ENCODE measurements around the gene GLIS2.

Gene GLIS2

GRCh38 chr16:4372578-4373355, 56.9 kb downstream of the GLIS2 start:
- Histone ChIP-seq H3K36me3 (replicated peaks; ENCODE audit: low read depth, low read length) (no peaks in the 10 kb centered on the region), H2AFZ (ENCODE audit: low read depth, low read length) (no peak overlapping the region), H3K27ac (ENCODE audit: low read length) (no peak overlapping the region), H3K9ac (ENCODE audit: low read length) (no peak overlapping the region), H3K79me2 (ENCODE audit: low read length) (no peaks in the 10 kb centered on the region), H3K4me3 (ENCODE audit: low read length) (no peak overlapping the region; the same call in 1 of the 2 replicates), H3K9me3 (ENCODE audit: insufficient read depth, low read length) (no peaks in the 10 kb centered on the region), H3K4me2 (ENCODE audit: low read length) (no peak overlapping the region), H4K20me1 (ENCODE audit: insufficient read depth, low read length) (peaks cover 7% of the 10 kb centered on the region; the same call in 1 of the 2 replicates), H3K27me3 (ENCODE audit: low read depth, low read length) (no peaks in the 10 kb centered on the region), H3K4me1 (ENCODE audit: low read length) (no peaks in the 10 kb centered on the region)
- no peak for TF ChIP-seq EZH2phosphoT487 (IDR thresholded peaks at IDR 0.05; ENCODE audit: low read depth)
- no peak for TF ChIP-seq CTCF (IDR thresholded peaks at IDR 0.05; ENCODE audit: low read depth, low read length)

GRCh38 chr16:4373356-4373908, 57.6 kb downstream of the GLIS2 start:
- TF ChIP-seq EZH2phosphoT487 (IDR thresholded peaks at IDR 0.05; ENCODE audit: low read depth) (no peak), CTCF (IDR thresholded peaks at IDR 0.05; ENCODE audit: low read depth, low read length) (no peak)
- no peaks in the 10 kb centered on the region for H3K4me1 ChIP-seq (ENCODE audit: low read length)
- H3K4me2 ChIP-seq (ENCODE audit: low read length), result no peak overlapping the region
- H3K27me3 ChIP-seq (ENCODE audit: low read depth, low read length), result no peaks in the 10 kb centered on the region
- no peaks in the 10 kb centered on the region for H3K79me2 ChIP-seq (ENCODE audit: low read length)
- H3K27ac ChIP-seq (ENCODE audit: low read length), result no peak overlapping the region
- no peak overlapping the region for H2AFZ ChIP-seq (ENCODE audit: low read depth, low read length)
- peaks cover 7% of the 10 kb centered on the region; the same call in 1 of the 2 replicates for H4K20me1 ChIP-seq (ENCODE audit: insufficient read depth, low read length)
- no peaks in the 10 kb centered on the region for H3K36me3 ChIP-seq (replicated peaks; ENCODE audit: low read depth, low read length)
- H3K9me3 ChIP-seq (ENCODE audit: insufficient read depth, low read length), result no peaks in the 10 kb centered on the region
- H3K4me3 ChIP-seq (ENCODE audit: low read length), result no peak overlapping the region
- no peak overlapping the region for H3K9ac ChIP-seq (ENCODE audit: low read length)

GRCh38 chr16:4373909-4374742, 58.3 kb downstream of the GLIS2 start:
- no peak overlapping the region for H2AFZ ChIP-seq (ENCODE audit: low read depth, low read length)
- H3K27me3 ChIP-seq (ENCODE audit: low read depth, low read length), result no peaks in the 10 kb centered on the region
- H4K20me1 ChIP-seq (ENCODE audit: insufficient read depth, low read length), result peaks cover 7% of the 10 kb centered on the region; the same call in 1 of the 2 replicates
- H3K9me3 ChIP-seq (ENCODE audit: insufficient read depth, low read length), result no peaks in the 10 kb centered on the region
- no peak for TF ChIP-seq EZH2phosphoT487 (IDR thresholded peaks at IDR 0.05; ENCODE audit: low read depth)
- no peak for TF ChIP-seq CTCF (IDR thresholded peaks at IDR 0.05; ENCODE audit: low read depth, low read length)
- no peak overlapping the region for H3K9ac ChIP-seq (ENCODE audit: low read length)
- H3K4me1 ChIP-seq (ENCODE audit: low read length), result no peaks in the 10 kb centered on the region
- H3K36me3 ChIP-seq (replicated peaks; ENCODE audit: low read depth, low read length), result no peaks in the 10 kb centered on the region
- no peaks in the 10 kb centered on the region for H3K79me2 ChIP-seq (ENCODE audit: low read length)
- no peak overlapping the region for H3K4me3 ChIP-seq (ENCODE audit: low read length)
- no peak overlapping the region for H3K27ac ChIP-seq (ENCODE audit: low read length)
- H3K4me2 ChIP-seq (ENCODE audit: low read length), result no peak overlapping the region

- no peak overlapping the region for H3K27ac ChIP-seq (ENCODE audit: low read length)
- H3K9me3 ChIP-seq (ENCODE audit: insufficient read depth, low read length), result no peaks in the 10 kb centered on the region
- TF ChIP-seq CTCF (IDR thresholded peaks at IDR 0.05; ENCODE audit: low read depth, low read length) (no peak), EZH2phosphoT487 (IDR thresholded peaks at IDR 0.05; ENCODE audit: low read depth) (no peak)
- H3K4me1 ChIP-seq (ENCODE audit: low read length), result no peaks in the 10 kb centered on the region
- H3K79me2 ChIP-seq (ENCODE audit: low read length), result no peaks in the 10 kb centered on the region
- peaks cover 7% of the 10 kb centered on the region; the same call in 1 of the 2 replicates for H4K20me1 ChIP-seq (ENCODE audit: insufficient read depth, low read length)
- no peak overlapping the region for H3K9ac ChIP-seq (ENCODE audit: low read length)
- H3K27me3 ChIP-seq (ENCODE audit: low read depth, low read length), result no peaks in the 10 kb centered on the region
- H3K4me3 ChIP-seq (ENCODE audit: low read length), result no peak overlapping the region
- H3K36me3 ChIP-seq (replicated peaks; ENCODE audit: low read depth, low read length), result no peaks in the 10 kb centered on the region
- H3K4me2 ChIP-seq (ENCODE audit: low read length), result no peak overlapping the region
- H2AFZ ChIP-seq (ENCODE audit: low read depth, low read length), result no peak overlapping the region
Measured at GRCh38 chr16:4375717-4376116, 59.9 kb downstream of the GLIS2 start.

All from OCI-LY3 (cell line).